ENCODE data around the gene TMPRSS6. TPM values are rescaled to one million over a fixed set of nuclear protein-coding genes. Genes with fewer than 3 reads are reported as not detected.
A peak's percentile ranks its signal among the peaks of the same experiment; 100 is the strongest.

Gene TMPRSS6
- total RNA-seq, 1 donor from 2014 or later: 2.1 TPM

- peaks cover 11% of the 10 kb centered on the region for H3K4me1 ChIP-seq
- H3K36me3 ChIP-seq: no peaks in the 10 kb centered on the region
- no peaks in the 10 kb centered on the region for H3K9me3 ChIP-seq
- no peak for ATAC-seq
- no peak overlapping the region for H3K4me3 ChIP-seq
- no peak for DNase-seq
- intact Hi-C loops (cut with DNase I): no loop called here
- H3K27me3 ChIP-seq: no peaks in the 10 kb centered on the region
- H3K27ac ChIP-seq: no peak overlapping the region
- TF ChIP-seq CTCF (IDR thresholded peaks at IDR 0.05): no peak
These were observed 27.2 kb downstream of the TMPRSS6 start for GRCh38 chr22:37082251-37082873.

- Histone ChIP-seq H3K27ac (no peak overlapping the region), H3K4me3 (no peak overlapping the region), H3K36me3 (no peaks in the 10 kb centered on the region), H3K27me3 (peaks cover 7% of the 10 kb centered on the region), H3K9me3 (no peaks in the 10 kb centered on the region), H3K4me1 (peaks cover 11% of the 10 kb centered on the region)
- intact Hi-C loops (cut with DNase I): no loop called here
- no peak for TF ChIP-seq CTCF (IDR thresholded peaks at IDR 0.05)
- ATAC-seq: no peak
- no peak for DNase-seq
These were observed 28.7 kb downstream of the TMPRSS6 start for GRCh38 chr22:37080838-37081237.

DNA sequence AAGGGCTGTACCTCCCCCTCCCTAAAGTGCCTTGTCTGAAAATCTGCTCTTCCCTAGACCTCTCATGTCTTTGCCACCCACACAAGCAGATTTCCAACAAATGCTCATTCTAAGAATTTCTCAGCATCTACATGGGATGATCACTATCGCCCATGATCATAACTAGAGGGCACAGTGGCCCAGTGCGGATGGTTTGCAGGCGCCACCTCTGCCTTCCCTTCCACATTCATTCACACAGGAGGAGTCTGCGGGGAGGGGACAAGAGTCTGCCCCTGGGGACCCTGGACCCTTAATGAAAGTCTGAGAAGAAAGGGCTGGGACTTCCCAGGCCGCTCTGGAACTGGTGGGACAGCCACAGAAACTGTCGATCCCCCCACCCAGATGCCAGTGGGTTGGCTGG lies 29.1 kb downstream of the TMPRSS6 start:
- Histone ChIP-seq H3K27ac (no peak overlapping the region), H3K4me1 (peaks cover 11% of the 10 kb centered on the region), H3K9me3 (no peaks in the 10 kb centered on the region), H3K4me3 (no peak overlapping the region), H3K36me3 (no peaks in the 10 kb centered on the region), H3K27me3 (peaks cover 7% of the 10 kb centered on the region)
- no peak for DNase-seq
- no peak for TF ChIP-seq CTCF (IDR thresholded peaks at IDR 0.05)
- intact Hi-C loops (cut with DNase I): no loop called here
- ATAC-seq: no peak

- Histone ChIP-seq H3K27me3 (peaks cover 15% of the 10 kb centered on the region), H3K4me1 (peaks cover 11% of the 10 kb centered on the region), H3K36me3 (no peaks in the 10 kb centered on the region), H3K9me3 (no peaks in the 10 kb centered on the region), H3K27ac (peak overlapping the region; percentile 17), H3K4me3 (no peak overlapping the region)
- ATAC-seq: peak; percentile 38
- DNase-seq: no peak
- TF ChIP-seq CTCF (IDR thresholded peaks at IDR 0.05): no peak
- intact Hi-C loops (cut with DNase I): loop anchor here (5.0 kb wide), 1 partner anchor 118 kb away; no protein-coding TSS in a partner anchor
These were observed 29.8 kb downstream of the TMPRSS6 start for GRCh38 chr22:37079668-37080171.

- no peak for TF ChIP-seq CTCF (IDR thresholded peaks at IDR 0.05)
- Histone ChIP-seq H3K36me3 (no peaks in the 10 kb centered on the region), H3K9me3 (no peaks in the 10 kb centered on the region), H3K4me3 (no peak overlapping the region), H3K4me1 (peaks cover 11% of the 10 kb centered on the region), H3K27me3 (peaks cover 17% of the 10 kb centered on the region), H3K27ac (no peak overlapping the region)
- intact Hi-C loops (cut with DNase I): loop anchor here (5.0 kb wide), 1 partner anchor 118 kb away; no protein-coding TSS in a partner anchor
- DNase-seq: no peak
- ATAC-seq: no peak
These were observed 30.4 kb downstream of the TMPRSS6 start for GRCh38 chr22:37079158-37079557.

All from upper lobe of right lung (tissue), 1 donor.